ENCODE measurements around the gene ACTR5. TPM values are rescaled to one million over a fixed set of nuclear protein-coding genes. Genes with fewer than 3 reads are reported as not detected.

The ACTR5 gene
- total RNA-seq, 2 experiments from 2014 or later = 8.3 to 9.4 TPM

GRCh38 chr20:38724626-38725147 lies 23.6 kb upstream of the ACTR5 start:
- intact Hi-C loops (cut with micrococcal nuclease) = loop anchor here (5.0 kb wide), 1 partner anchor 1963 kb away; the partner anchor contains the start of gene MAFB
- Mint-ChIP-seq H3K4me1 (ENCODE audit: low read depth) (peaks cover 46% of the 10 kb centered on the region), H3K27me3 (ENCODE audit: low read depth) (peaks cover 84% of the 10 kb centered on the region), H3K9me3 (no peaks in the 10 kb centered on the region), H3K27ac (no peak overlapping the region), H3K36me3 (ENCODE audit: low read depth) (no peaks in the 10 kb centered on the region), H3K4me3 (no peak overlapping the region)
- CTCF ChIA-PET = interaction anchor here (1.0 to 3.1 kb wide), 8 partner anchors 12 to 170 kb away, joined by 3 to 22 read pairs (median 6); no protein-coding TSS in a partner anchor
- DNase-seq = no peak

DNA sequence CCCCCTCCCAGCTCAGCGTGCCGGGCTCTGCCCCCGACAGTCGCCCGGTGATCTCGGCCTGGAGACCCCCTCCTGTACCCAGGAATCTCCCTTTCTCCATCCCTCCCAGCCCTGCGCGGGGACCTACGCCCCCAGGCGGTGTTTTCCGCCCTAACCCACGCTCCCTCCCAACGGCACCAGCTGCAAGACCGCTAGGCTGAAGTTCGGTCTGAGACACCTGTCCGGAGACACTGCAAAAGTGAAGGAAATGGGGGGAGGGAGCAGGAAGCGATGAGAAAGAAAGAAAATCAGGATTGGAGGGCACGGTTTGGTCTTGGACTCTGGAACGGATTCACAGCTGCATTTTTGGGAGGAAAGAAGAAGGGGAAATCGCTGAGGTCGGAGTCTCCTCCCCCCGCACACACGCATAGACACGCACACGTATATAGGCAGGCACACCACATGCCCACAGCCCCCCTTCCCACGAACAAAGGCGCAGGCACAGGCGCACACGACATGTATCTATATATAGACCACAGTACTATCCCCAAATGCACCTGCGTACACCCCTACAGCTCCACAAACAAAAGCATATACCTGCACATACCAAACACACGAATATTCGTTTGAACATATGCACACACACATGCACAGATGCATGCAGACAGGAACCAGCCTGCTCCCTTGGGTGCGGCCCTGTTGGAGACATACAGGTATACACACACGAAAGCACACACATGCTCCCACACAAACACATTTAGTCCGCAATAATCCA lies 22.9 kb upstream of the ACTR5 start:
- Mint-ChIP-seq H3K9me3 (no peaks in the 10 kb centered on the region), H3K4me1 (ENCODE audit: low read depth) (peaks cover 52% of the 10 kb centered on the region), H3K36me3 (ENCODE audit: low read depth) (no peaks in the 10 kb centered on the region), H3K27ac (no peak overlapping the region), H3K27me3 (ENCODE audit: low read depth) (peaks cover 89% of the 10 kb centered on the region), H3K4me3 (no peak overlapping the region)
- intact Hi-C loops (cut with micrococcal nuclease) = loop anchor here (5.0 kb wide), 1 partner anchor 1962 kb away; the partner anchor contains the start of gene MAFB
- CTCF ChIA-PET = interaction anchor here (0.7 to 3.1 kb wide), 15 partner anchors 11 to 324 kb away, joined by 3 to 22 read pairs (median 5); partner anchors contain the start of genes ACTR5 and DHX35
- peak; percentile 12 for DNase-seq

- Mint-ChIP-seq H3K4me1 (ENCODE audit: low read depth) (peaks cover 57% of the 10 kb centered on the region), H3K27me3 (ENCODE audit: low read depth) (peaks cover 88% of the 10 kb centered on the region), H3K36me3 (ENCODE audit: low read depth) (no peaks in the 10 kb centered on the region), H3K9me3 (no peaks in the 10 kb centered on the region), H3K4me3 (no peak overlapping the region), H3K27ac (no peak overlapping the region)
- peak; percentile 76 for DNase-seq
- CTCF ChIA-PET = interaction anchor here (0.6 to 3.1 kb wide), 19 partner anchors 9 to 323 kb away, joined by 3 to 22 read pairs (median 5); partner anchors contain the start of genes ACTR5 and DHX35
- intact Hi-C loops (cut with micrococcal nuclease) = loop anchor here (1.0 to 5.0 kb wide), 6 partner anchors 25 to 1961 kb away; partner anchors contain the start of genes FAM83D and MAFB
Measured at GRCh38 chr20:38725931-38726803, 22.1 kb upstream of the ACTR5 start.

DNA sequence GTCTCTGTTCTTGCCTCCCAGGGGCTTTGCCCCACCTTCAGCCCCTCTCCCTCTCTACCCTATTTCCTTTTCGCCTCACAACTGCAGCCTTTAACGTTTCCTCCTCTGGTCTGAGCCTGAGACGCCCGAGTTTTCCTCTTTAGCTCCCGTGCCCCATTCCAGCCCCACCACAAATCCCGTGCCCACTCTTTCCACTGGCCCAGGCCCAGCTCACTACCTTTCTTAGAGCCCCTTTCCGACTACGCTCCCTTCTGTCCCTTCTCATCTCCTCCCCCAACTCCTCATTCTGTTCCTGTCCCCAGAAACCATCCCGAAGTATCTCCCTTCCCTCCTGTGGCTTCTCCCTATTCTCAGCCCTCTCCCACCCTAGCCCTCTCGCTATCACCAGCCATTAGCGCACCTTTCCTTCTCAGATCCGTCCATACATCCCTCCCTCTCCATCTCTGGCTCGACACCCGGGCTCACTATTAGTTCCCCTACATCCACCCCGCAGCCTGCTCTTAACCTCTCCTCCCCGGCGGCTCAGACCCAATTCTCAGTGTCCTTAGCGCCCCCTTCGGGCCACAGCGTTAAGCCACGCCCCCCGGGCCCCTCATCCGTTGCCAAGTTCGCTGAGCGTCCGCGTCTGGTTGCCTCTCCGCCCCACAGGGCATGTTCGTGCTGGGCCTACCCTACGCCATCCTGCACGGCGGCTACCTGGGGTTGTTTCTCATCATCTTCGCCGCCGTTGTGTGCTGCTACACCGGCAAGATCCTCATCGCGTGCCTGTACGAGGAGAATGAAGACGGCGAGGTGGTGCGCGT lies 21.3 kb upstream of the ACTR5 start:
- CTCF ChIA-PET = interaction anchor here (0.6 to 3.1 kb wide), 15 partner anchors 10 to 322 kb away, joined by 3 to 22 read pairs (median 6); partner anchors contain the start of genes ACTR5 and DHX35
- peaks cover 83% of the 10 kb centered on the region for H3K27me3 Mint-ChIP-seq (ENCODE audit: low read depth)
- no peaks in the 10 kb centered on the region for H3K9me3 Mint-ChIP-seq
- DNase-seq = peak; percentile 84
- intact Hi-C loops (cut with micrococcal nuclease) = loop anchor here (1.0 to 5.0 kb wide), 6 partner anchors 24 to 1960 kb away; partner anchors contain the start of genes FAM83D and MAFB
- H3K4me3 Mint-ChIP-seq = peak overlapping the region; percentile 25
- no peak overlapping the region for H3K27ac Mint-ChIP-seq
- no peaks in the 10 kb centered on the region for H3K36me3 Mint-ChIP-seq (ENCODE audit: low read depth)
- H3K4me1 Mint-ChIP-seq (ENCODE audit: low read depth) = peaks cover 57% of the 10 kb centered on the region

DNA sequence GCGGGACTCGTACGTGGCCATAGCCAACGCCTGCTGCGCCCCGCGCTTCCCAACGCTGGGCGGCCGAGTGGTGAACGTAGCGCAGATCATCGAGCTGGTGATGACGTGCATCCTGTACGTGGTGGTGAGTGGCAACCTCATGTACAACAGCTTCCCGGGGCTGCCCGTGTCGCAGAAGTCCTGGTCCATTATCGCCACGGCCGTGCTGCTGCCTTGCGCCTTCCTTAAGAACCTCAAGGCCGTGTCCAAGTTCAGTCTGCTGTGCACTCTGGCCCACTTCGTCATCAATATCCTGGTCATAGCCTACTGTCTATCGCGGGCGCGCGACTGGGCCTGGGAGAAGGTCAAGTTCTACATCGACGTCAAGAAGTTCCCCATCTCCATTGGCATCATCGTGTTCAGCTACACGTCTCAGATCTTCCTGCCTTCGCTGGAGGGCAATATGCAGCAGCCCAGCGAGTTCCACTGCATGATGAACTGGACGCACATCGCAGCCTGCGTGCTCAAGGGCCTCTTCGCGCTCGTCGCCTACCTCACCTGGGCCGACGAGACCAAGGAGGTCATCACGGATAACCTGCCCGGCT lies 20.6 kb upstream of the ACTR5 start:
- H3K27me3 Mint-ChIP-seq (ENCODE audit: low read depth) = peaks cover 80% of the 10 kb centered on the region
- CTCF ChIA-PET = interaction anchor here (1.3 to 2.5 kb wide), 3 partner anchors 24 to 321 kb away, joined by 6 to 9 read pairs (median 7); no protein-coding TSS in a partner anchor
- no peaks in the 10 kb centered on the region for H3K9me3 Mint-ChIP-seq
- DNase-seq = peak; percentile 14
- no peaks in the 10 kb centered on the region for H3K36me3 Mint-ChIP-seq (ENCODE audit: low read depth)
- H3K27ac Mint-ChIP-seq = no peak overlapping the region
- intact Hi-C loops (cut with micrococcal nuclease) = loop anchor here (2.0 to 5.0 kb wide), 2 partner anchors 321 to 1960 kb away; partner anchors contain the start of gene MAFB
- H3K4me3 Mint-ChIP-seq = peak overlapping the region; percentile 25
- peaks cover 57% of the 10 kb centered on the region for H3K4me1 Mint-ChIP-seq (ENCODE audit: low read depth)

DNA sequence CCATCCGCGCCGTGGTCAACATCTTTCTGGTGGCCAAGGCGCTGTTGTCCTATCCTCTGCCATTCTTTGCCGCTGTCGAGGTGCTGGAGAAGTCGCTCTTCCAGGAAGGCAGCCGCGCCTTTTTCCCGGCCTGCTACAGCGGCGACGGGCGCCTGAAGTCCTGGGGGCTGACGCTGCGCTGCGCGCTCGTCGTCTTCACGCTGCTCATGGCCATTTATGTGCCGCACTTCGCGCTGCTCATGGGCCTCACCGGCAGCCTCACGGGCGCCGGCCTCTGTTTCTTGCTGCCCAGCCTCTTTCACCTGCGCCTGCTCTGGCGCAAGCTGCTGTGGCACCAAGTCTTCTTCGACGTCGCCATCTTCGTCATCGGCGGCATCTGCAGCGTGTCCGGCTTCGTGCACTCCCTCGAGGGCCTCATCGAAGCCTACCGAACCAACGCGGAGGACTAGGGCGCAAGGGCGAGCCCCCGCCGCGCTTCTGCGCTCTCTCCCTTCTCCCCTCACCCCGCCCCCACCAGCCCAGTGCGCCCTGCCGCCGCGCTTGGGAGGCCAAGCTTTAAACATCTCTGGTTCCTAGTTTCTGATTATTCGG lies 20.0 kb upstream of the ACTR5 start:
- no peak for DNase-seq
- intact Hi-C loops (cut with micrococcal nuclease) = loop anchor here (5.0 kb wide), 1 partner anchor 1959 kb away; the partner anchor contains the start of gene MAFB
- Mint-ChIP-seq H3K27ac (no peak overlapping the region), H3K4me3 (no peak overlapping the region), H3K27me3 (ENCODE audit: low read depth) (peaks cover 79% of the 10 kb centered on the region), H3K4me1 (ENCODE audit: low read depth) (peaks cover 56% of the 10 kb centered on the region), H3K36me3 (ENCODE audit: low read depth) (no peaks in the 10 kb centered on the region), H3K9me3 (no peaks in the 10 kb centered on the region)
- CTCF ChIA-PET = interaction anchor here (0.7 to 2.5 kb wide), 3 partner anchors 23 to 165 kb away, joined by 3 to 9 read pairs (median 6); no protein-coding TSS in a partner anchor

GRCh38 chr20:38728911-38729642 lies 19.2 kb upstream of the ACTR5 start:
- H3K36me3 Mint-ChIP-seq (ENCODE audit: low read depth) = no peaks in the 10 kb centered on the region
- H3K27ac Mint-ChIP-seq = no peak overlapping the region
- DNase-seq = peak; percentile 15
- no peaks in the 10 kb centered on the region for H3K9me3 Mint-ChIP-seq
- intact Hi-C loops (cut with micrococcal nuclease) = loop anchor here (5.0 kb wide), 1 partner anchor 1958 kb away; the partner anchor contains the start of gene MAFB
- H3K4me3 Mint-ChIP-seq = no peak overlapping the region
- CTCF ChIA-PET = interaction anchor here (0.6 to 2.5 kb wide), 5 partner anchors 9 to 164 kb away, joined by 3 to 9 read pairs (median 4); no protein-coding TSS in a partner anchor
- peaks cover 83% of the 10 kb centered on the region for H3K27me3 Mint-ChIP-seq (ENCODE audit: low read depth)
- peaks cover 53% of the 10 kb centered on the region for H3K4me1 Mint-ChIP-seq (ENCODE audit: low read depth)

- peaks cover 82% of the 10 kb centered on the region for H3K27me3 Mint-ChIP-seq (ENCODE audit: low read depth)
- intact Hi-C loops (cut with micrococcal nuclease) = loop anchor here (2.0 to 5.0 kb wide), 2 partner anchors 77 to 1958 kb away; partner anchors contain the start of gene MAFB
- peaks cover 50% of the 10 kb centered on the region for H3K4me1 Mint-ChIP-seq (ENCODE audit: low read depth)
- no peak overlapping the region for H3K27ac Mint-ChIP-seq
- CTCF ChIA-PET = interaction anchor here (0.6 to 2.3 kb wide), 4 partner anchors 9 to 163 kb away, joined by 4 to 6 read pairs (median 4); no protein-coding TSS in a partner anchor
- no peak overlapping the region for H3K4me3 Mint-ChIP-seq
- DNase-seq = no peak
- no peaks in the 10 kb centered on the region for H3K9me3 Mint-ChIP-seq
- no peaks in the 10 kb centered on the region for H3K36me3 Mint-ChIP-seq (ENCODE audit: low read depth)
Measured at GRCh38 chr20:38729767-38730166, 18.5 kb upstream of the ACTR5 start.

- peak overlapping the region; percentile 61 for H3K4me3 Mint-ChIP-seq
- CTCF ChIA-PET = interaction anchor here (0.5 to 2.6 kb wide), 9 partner anchors 11 to 335 kb away, joined by 3 to 16 read pairs (median 5); partner anchors contain the start of gene ACTR5
- no peaks in the 10 kb centered on the region for H3K36me3 Mint-ChIP-seq (ENCODE audit: low read depth)
- H3K27ac Mint-ChIP-seq = no peak overlapping the region
- H3K9me3 Mint-ChIP-seq = no peaks in the 10 kb centered on the region
- H3K4me1 Mint-ChIP-seq (ENCODE audit: low read depth) = peaks cover 45% of the 10 kb centered on the region
- peaks cover 84% of the 10 kb centered on the region for H3K27me3 Mint-ChIP-seq (ENCODE audit: low read depth)
- DNase-seq = no peak
- intact Hi-C loops (cut with micrococcal nuclease) = loop anchor here (2.0 kb wide), 1 partner anchor 76 kb away; no protein-coding TSS in a partner anchor
Measured at GRCh38 chr20:38730167-38730988, 17.9 kb upstream of the ACTR5 start.

Measured in activated naive CD4-positive, alpha-beta T cell treated with anti-CD3 and anti-CD28 coated beads for 36 hours (primary cell).